Glomerular endothelial cell (primary cell): ENCODE results near the gene ARHGAP20. TPM values are rescaled to one million over a fixed set of nuclear protein-coding genes. Genes with fewer than 3 reads are reported as not detected.

Source experiments
- DNase-seq: peaks from one replicate; pipeline ENCODE4 v3.0.0-alpha.2; 2011; ENCODE audit warnings: low read depth, low spot score; ENCODE audit errors: extremely low read depth
- total RNA-seq: library from RNA; depleted of rRNA; stranded (reverse); fragments of >200 nt; gene quantifications from 2 replicates; pipeline ENCODE4 v1.2.3, GENCODE V29; 2015

ARHGAP20 gene
- total RNA-seq, 1 donor from 2014 or later: 0.70 TPM

DNA sequence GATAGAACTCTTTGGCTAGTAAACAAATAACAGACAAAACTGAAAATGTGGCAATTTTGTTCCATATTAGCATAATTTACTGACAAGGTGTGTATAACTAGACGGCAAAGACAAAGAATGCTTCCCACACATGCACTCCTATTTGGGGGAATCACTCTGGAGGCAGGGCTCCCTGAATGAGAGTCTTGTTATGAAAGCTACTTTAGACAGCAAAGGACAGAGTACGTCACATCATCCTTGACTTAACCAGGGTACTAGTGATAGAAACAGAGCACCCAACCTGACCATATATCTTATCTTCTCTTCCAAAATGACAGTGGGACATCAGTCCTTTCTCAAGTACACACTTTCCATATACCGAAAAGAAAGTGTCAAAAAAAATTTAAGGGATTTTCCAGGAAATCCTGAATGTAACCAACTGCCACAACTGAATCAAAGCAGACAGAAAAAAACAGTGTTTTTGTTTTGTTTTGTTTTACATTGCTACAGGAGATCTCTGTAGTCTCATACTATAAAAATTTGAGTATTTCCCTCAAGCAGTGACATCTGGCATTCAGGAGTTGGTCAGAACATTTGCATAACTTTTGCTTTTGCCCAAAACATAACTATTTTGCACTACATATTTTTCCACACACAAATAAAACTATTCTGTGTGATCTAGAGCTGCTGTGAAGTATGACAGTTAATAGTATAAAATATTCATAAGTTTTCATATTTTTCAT is 98.9 kb downstream of the ARHGAP20 start:
- no peak for DNase-seq

DNA sequence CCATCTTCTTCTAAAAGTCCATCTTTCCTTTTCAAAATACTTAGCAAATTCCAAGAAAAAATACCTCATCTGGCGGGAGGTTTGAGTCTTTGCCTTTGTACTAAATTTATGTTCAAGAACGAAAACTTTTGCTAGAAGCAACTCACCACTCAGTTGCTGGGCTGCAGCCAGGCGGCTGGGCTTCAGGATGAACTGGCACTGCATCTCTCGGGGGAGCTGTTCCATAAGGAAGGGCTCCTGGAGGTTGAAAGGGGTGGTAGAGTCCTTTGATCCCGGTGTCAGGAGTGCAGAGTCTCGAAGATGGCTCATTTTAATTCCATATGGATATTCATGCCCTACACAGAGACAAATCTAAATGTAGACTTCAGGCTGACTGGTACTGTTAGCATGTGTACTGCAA is 105.8 kb downstream of the ARHGAP20 start:
- DNase-seq: no peak

DNA sequence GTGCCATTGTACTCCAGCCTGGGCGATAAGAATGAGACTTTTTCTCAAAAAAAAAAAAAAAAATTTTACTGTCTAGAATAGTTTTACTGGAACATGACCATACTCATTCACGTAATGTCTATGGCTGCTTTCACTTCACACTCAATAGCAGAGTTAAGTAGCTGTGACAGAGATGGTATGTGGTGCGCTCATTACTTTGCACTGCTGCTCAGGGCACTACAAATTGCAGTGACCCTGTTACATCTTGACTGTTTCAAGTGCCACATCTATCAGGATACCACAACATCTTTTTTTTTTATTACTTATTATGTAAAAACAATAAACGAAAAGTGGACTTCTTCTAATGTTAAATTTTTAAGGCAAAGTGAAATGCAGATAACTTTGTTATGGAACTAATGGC is 110.3 kb downstream of the ARHGAP20 start:
- no peak for DNase-seq

GRCh38 chr11:110600322-110600721 is 111.9 kb downstream of the ARHGAP20 start:
- DNase-seq: no peak

DNA sequence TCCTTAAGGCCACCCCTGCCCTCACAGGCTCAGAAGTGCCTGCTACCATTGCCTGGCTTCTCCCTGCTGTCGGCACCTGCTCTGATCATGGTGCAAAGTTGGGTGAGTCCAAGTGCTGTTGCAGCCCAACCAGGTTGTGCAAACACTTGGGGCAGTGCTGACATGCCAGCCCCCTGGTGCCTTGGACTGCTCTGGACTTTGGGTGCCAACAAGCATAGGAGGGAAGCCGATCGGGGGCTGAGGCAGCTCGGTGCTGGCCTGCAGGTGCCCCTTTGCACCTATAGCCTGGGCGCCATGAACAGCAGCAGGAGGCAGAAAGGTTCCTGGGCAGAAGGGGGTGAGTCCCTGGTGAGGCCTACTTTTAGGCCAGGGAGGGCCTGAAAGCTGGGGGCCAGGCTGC is 113.0 kb downstream of the ARHGAP20 start:
- DNase-seq: no peak

- no peak for DNase-seq
Observed at GRCh38 chr11:110598725-110599124, 113.5 kb downstream of the ARHGAP20 start.

GRCh38 chr11:110587972-110588371 is 124.3 kb downstream of the ARHGAP20 start:
- no peak for DNase-seq

DNA sequence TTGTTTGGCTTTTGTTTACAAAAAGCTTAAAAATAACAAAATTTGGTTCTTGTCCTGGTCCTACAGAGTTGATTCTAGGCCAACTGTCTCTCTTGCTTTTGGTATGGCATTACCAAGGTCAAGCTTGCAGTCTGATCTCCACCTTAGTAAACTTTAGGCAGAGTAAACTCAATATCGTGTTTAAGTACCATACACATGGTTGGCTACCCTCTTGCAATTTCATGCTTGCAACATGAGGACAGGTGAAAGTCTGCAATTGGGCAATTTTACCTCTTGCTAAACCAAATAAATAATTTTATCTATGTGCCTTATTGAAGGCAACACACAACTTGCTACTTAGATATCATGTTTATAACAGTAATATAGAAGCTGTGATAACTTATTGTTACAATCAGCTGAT is 125.1 kb downstream of the ARHGAP20 start:
- DNase-seq: no peak

GRCh38 chr11:110584150-110584549 is 128.1 kb downstream of the ARHGAP20 start:
- DNase-seq: no peak

DNA sequence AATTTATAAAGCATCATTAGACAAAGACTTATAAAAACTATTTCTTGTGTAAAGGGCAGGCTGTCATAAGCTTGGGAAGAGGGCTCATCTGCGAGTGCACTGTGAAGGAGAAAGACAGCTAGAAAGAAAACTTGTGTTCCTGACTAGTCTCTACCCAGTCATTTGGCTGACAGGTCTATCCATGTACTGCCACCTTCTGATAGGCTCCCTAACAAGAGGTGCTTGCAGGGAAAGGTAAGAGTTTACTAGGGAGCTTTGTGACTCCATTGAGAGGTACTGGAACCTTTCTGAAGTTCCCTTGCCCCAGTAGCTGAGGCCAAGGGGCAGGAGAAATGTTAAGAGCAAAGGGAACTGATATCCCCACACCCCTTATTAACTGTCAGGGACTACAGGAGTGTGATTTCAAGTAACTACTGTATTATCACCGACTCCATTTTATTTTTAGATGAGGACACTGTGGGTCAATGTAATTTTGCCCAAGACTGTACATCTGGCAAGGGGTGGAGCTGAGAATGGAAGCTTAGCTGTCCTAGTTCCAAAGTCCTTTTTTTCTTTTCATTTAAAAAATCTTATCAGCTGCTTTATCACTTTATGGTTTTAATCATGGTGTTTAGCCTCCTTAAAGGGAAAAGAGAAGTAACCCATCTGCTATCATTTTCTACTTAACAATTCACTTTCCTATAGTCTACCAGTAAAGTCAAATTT is 129.4 kb downstream of the ARHGAP20 start:
- DNase-seq: no peak

DNA sequence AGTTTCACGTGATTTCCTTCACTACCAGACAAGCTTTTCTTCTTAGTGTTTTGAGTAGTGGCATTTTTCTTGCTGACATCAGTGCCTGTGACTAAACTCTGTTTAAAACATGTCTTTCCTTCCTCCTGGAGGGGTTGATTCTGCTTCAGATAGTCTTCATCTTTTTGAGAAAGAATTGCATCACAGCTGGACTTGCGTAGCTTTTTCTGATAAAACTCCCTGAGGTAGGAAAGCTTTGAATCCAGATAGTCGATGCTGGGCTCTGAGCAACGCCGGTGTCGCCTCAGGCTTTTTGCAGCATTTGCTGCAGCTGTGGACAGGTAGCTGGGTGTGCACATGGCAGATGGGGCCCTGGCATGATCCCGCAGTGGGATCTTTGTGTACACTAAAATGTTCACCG is 131.7 kb downstream of the ARHGAP20 start:
- no peak for DNase-seq

- DNase-seq: no peak
Observed at GRCh38 chr11:110573411-110573810, 138.8 kb downstream of the ARHGAP20 start.

DNA sequence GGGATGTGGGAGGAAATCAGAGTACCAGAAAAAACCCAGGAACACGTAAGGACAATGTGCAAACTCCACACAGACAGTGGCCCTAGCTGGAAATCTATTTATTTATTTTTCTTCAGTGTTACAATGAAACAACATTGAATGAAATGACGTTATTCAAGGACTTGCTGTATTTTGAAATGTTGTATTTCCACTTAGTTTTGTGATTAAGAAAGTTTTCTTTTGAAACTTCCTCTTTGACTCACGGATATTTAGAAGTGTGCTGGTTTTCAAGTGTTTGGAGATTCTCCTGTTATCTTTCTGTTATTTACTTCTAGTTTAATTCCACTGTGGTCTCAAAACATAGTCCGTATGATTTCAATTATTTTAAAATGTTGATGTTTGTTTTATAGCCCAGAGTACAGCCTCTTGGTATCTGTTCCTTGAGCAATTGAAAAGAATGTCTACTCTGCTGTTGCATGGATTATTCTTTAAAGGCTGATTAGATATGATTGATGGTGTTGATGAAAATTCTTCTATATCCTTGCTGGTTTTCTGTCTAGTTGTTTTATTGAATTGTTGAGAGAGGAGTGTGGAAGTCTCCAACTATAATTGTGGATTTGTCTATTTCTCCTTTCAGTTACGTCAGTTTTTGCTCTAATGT is 141.0 kb downstream of the ARHGAP20 start:
- no peak for DNase-seq

- DNase-seq: no peak
Observed at GRCh38 chr11:110566577-110566976, 145.7 kb downstream of the ARHGAP20 start.

DNA sequence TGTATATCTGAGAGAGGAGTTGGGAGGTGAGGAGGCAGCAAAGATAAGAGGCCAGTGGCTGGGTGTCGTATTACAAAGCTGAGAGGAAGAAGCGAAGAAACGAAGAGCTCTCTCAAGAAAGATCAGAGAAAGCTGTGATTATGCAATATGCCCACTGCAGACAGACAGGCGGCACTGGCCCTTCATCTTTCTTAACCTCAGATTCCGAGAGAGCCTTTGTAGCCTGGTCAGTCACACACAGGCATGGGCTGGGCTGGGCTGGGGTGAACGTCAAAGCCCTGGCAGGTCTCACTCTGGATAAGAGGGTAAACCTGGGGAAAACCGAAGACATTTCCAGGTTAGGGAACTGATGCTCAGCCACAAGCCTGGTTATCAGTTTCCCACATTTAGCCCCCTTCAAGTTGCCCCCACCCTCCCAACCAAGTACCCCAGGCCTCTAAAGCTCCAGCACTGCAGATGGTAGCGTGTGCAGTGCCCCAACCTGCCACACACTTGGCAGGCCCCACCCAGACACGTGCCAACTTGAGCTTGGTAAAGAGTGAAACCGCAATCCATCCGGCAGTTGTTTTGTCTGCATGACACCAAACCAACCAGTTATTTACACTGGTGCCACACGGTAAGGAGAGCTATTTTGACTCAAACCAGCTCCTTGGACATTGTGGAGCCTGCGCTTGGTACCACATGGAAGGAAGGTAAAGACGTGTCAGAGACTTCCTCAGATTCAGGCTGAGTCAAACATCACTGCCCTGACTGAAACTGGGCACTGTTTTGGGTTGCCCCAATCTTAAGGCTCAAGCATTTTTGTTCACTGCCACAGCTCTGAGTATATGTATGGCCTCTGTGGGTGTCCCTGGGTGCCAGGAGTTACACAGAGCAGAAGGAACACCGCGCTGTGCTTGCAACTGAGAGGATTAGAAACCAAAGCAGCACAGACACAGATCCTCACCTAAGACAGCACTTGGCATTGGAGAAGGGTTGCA is 146.6 kb downstream of the ARHGAP20 start:
- no peak for DNase-seq

- no peak for DNase-seq
Observed at GRCh38 chr11:110564676-110565356, 147.4 kb downstream of the ARHGAP20 start.

GRCh38 chr11:110544779-110545178 is 167.5 kb downstream of the ARHGAP20 start:
- no peak for DNase-seq

DNA sequence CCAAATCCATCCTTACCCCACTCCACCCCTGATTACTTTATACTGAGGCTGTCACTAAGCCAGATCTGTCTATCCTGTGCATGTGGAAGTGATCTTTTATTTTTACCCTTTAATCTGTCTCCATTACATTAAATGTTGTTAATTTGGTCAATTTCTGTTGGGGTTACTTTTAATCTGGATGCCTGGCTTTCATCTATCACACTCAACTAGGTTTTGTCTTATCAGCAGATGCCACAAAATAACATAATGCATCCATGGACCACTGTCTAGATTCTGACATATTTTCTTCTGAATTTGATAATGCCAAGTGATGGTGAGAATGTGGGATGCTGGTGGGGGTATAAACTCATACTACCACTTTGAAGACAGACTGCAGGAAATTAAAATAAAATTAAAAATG is 174.1 kb downstream of the ARHGAP20 start:
- no peak for DNase-seq

DNA sequence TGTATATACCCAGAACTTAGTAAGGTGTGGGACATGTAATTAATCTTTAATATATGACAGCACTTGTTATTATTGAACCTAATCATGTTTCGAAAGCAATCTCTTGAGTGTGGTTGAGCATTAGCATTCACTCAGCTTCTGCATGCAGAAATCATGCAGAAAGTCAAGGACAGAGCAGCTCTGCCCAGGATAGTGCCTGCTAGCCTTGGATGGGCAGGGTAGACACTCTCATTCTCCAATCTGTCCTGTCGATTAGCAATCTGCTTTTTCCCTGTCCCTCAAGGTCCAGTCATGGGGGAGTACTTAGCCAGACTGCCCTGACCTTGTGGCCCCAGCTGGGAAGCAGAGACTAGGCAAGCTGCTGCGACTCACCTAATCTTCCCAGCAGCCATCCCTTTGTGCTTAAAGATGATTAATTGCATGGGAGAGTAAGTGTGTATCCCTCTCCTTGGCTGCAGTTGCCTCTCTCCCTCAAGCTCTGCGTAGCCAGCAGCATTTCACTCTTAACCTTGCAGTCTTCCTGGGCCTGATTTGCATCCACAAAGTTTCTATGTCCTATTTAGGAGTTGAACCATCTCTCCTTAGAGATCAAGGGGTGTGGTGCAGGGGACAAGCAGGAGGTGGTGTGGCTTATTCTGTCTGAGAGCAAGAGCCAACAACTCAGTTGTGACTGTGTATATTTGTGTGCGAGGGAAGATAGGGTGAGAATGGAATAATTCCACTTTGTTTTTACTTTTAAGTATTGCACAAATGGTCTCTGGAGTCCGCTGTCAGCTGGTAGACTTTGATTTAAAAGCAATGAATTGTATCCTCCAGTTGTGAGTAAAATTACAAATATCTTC is 181.1 kb downstream of the ARHGAP20 start:
- DNase-seq: no peak
